NCI-H146 (cell line): ENCODE data around the gene HSF2BP.
"Not testable (repeated sequence)": the region's sequence is repeated elsewhere in the genome, so short reads cannot be mapped to it uniquely, and the experiment has no call there.

ENCODE experiments used
- DNase-seq: peaks from one replicate; lab custom pipeline; 2025; lab: John Stamatoyannopoulos, UW

HSF2BP gene

GRCh38 chr21:43597540-43598250 lies 61.6 kb downstream of the HSF2BP start:
- no peak for DNase-seq

DNA sequence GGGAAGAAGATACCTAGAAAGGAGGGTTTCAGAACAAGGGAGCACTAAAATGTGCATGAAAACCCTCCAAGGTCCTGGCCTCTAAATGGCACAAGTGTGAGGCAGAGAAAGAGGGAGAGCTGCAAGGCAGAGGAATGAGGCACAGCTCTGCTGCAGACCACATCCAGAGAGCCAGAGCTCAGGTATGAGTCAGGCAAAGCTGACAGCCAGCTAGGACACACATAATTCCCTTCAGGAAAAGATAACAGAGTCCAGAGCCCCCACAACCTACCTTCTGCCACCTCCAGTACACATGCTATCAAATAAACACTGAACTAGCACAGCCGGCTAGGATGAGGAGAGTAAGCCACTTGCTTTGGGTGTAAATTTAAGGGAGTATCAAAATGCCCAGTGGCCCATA lies 62.2 kb downstream of the HSF2BP start:
- DNase-seq: no peak

DNA sequence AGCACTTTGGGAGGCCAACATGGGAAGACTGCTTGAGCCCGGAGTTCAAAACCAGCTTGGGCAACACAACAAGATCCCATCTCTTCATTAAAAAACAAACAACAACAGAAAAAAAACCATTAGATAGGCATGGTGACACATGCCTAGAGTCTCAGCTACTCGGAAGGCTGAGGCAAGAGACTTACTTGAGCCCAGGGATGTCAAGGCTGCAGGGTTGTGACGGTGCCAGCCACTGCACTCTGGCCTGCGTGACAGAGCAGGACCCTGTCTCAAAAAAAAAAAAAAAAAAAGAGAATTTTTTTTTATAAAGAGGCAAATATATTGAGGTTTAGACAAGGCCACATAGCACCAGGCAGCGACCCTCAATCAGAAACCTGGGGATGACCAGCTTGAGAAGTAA lies 62.7 kb downstream of the HSF2BP start:
- no peak for DNase-seq

- not testable (repeated sequence) for DNase-seq
These were observed 63.5 kb downstream of the HSF2BP start for GRCh38 chr21:43595769-43596168.

GRCh38 chr21:43593078-43593477 lies 66.2 kb downstream of the HSF2BP start:
- DNase-seq: no peak

GRCh38 chr21:43591571-43591970 lies 67.7 kb downstream of the HSF2BP start:
- DNase-seq: no peak

DNA sequence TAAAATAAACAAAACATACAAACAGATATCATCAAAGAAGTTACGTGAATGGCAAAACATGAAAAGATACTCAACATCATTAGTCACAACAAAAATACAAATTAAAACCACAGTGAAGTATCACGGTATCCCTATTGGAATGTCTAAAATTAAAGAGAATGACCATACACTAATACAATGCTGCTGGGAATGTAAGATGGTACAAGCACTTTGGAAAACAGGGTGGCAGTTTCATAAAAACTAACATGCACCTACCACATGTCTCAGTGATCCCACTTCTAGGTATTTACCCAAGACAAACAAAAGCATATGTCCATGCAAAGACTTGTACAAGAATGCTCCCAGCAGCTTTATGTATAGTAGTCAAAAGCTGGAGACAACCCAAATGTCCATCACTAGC lies 69.1 kb downstream of the HSF2BP start:
- DNase-seq: no peak

- DNase-seq: no peak
These were observed 70.3 kb downstream of the HSF2BP start for GRCh38 chr21:43588957-43589356.

DNA sequence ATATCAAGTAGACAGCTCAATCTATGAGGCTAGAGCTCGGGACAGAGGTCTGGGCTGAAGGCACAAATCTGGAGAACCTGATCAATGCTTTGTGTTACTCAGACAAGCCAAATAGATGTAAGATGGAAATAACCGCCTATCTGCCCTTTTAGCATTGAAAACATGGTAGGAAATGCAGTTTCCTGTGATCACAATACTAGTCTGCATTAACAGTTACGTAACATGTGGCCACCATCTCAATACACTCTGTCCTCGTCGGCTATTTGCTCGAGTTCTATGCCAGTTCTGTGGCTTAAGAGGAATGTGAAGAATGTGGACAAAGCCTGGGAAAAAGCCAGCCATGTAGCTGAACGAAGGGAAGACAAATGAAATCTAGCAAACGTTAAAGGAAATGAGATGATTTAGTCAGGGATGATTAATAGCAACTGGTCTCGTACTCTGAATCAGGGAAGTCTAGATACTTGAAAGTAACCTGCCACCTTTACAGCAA lies 73.3 kb downstream of the HSF2BP start:
- DNase-seq: no peak

GRCh38 chr21:43585514-43585913 lies 73.8 kb downstream of the HSF2BP start:
- no peak for DNase-seq

DNA sequence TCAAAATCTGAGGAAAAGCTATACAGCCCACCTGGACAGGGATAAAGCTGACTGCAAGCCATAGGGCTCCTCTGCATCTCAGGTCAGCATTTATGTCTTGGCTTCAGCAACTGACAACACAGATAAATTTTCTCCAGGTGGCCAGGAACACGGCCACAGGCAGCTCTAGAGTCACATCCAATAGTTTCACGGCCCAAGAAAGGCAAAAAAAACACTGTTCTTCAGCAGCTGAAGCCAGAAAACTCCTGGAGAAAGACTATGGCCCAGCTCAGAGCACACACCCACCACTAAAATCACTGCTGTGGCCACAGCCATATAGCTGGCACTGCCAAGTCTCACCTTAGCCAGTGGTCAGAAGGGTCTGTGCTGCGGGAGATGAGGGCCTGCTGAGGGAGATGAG lies 77.8 kb downstream of the HSF2BP start:
- DNase-seq: no peak

GRCh38 chr21:43578677-43579303 lies 80.5 kb downstream of the HSF2BP start:
- DNase-seq: no peak

- no peak for DNase-seq
These were observed 83.8 kb downstream of the HSF2BP start for GRCh38 chr21:43575473-43575844.

- DNase-seq: no peak
These were observed 84.4 kb downstream of the HSF2BP start for GRCh38 chr21:43574741-43575472.

DNA sequence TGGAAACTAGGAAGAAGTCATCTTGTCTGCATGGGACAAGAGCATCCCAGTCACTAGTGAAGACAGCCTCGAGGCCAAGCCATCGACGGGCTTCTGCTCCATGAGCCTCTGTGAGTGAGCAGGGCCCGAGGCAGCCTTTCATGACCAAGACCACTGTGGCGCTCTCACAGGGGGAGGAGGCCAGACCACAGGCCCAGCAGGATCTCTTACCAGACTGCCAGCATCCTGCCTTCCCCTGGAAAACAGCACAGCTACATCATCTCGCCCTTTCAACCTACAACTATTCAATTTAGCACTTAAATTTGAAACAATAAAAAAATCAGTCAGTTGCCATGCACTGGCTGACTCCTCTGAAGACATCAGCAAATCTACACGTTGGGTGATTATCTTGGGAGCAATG lies 85.4 kb downstream of the HSF2BP start:
- no peak for DNase-seq

DNA sequence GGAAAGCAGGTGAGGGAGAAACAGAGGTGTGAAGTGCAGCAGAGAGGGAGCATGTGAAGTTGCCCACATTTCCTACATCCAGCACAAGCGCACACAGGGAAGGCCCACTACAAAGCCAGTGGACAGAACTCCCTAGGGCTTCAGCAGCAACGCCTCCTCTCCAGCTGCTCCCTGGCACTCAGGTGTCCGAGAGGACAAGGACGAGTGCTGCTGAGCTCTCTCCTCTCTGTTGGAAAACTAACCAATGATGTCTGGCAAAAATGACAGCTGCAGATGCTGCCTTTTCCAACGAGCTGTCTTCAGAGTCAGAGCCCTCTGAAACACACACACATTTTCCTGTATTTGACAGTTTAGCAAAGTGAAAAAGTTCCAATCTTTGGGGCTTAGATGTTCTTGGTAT lies 86.8 kb downstream of the HSF2BP start:
- DNase-seq: no peak

DNA sequence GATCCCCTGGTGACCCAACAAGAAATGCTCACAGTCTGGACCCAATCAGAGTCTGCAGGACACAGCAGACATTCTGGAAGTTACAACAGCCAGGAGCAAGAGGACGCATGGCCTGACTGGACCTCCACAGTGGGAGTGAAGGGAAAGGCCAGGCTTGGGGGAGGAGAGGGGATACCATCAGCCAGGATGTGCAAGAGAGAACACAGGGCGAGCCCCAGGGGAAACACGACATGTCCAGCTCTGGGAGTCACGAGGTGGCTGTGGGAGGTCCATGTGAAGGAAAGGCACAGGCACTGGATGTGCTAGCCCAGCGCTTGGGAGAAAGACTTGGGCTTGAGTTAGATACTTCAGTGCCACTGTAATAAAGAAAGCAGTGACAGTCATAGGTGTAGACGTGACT lies 87.3 kb downstream of the HSF2BP start:
- no peak for DNase-seq

DNA sequence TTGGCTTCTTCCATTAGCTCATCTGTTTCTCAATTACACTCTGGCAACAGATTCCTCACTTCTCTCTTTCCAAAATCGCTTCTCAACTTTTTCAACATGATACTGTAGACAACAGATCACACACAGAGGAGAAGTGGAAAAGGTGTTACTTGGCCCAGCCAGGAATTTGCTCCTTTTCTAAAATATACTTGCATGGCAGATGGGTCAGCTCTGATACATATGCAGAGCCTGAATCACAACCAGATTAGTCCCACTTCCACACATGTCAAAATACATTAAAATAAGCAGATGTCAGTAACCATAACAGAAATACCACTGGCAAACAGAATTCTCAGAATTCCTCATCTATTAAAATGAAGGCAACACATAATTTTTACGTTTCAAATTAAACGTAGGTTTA lies 89.1 kb downstream of the HSF2BP start:
- not testable (repeated sequence) for DNase-seq

GRCh38 chr21:43562451-43562850 lies 96.8 kb downstream of the HSF2BP start:
- not testable (repeated sequence) for DNase-seq

DNA sequence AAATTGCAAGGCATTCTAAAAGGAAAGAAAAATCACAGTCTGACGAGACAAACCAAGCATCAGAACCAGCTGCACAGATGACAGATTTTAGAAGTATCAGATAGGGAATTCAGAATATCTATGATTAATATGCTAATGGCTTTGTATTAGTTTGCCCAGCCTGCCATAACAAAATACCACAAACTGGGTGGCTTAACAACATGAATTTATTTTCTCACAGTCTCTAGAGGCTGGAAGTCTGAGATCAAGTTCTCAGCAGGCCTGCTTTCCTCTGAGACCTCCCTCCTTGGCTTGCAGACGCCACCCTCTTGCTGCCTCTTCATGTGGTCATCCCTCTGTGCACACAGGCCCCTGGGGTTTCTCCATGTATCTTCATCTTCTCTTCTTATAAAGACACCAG lies 118.7 kb downstream of the HSF2BP start:
- DNase-seq: not testable (repeated sequence)

DNA sequence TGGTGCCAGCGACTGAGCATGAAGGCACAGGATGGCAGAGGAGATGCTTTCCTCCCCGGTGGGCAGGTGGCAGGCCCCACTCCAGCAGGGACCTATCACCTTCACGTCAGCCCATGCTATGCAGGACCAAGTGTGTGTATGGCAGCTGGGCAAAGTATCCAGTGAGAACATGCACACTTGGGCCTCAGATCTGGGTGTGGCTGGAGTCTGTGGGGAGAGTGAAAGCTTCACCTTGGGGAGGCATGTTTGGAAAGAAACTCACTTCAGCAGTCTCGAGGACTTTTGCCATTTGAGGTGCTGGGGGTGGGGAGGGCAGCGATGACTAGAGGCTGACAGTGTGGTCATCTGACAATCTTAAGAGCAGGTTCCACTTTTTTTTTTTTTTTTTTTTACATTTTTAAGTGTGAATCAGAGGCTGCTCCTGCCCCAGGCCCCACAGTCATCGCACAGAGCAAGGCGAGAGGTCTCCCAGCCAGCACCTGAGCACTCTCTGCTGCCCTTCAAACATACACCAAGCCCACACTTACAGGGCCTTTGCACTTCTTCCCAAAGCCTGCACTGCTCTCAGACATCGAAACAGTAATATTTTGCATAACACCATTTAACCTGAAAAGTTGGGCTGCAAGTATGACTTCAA lies 136.7 kb downstream of the HSF2BP start:
- DNase-seq: not testable (repeated sequence)

DNA sequence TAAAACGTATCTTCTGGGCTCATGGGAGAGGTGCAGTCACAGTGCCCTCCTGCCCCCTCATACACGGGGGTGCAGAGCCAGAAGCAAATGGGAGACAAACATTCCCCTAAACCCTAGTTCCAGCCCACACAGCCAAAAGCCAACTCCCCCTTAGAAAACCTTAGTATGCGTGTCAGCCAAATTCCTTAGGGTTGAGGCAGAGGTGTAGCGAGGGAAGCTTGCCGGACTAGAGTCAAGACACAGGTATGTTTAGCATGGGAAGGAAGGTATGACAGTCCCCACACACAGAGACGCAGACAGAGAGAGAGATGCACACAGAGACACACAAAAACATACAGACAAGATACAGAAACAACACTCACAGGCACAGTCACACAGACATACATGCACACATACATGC lies 141.6 kb downstream of the HSF2BP start:
- DNase-seq: not testable (repeated sequence)
